NCI-H345 (cell line): ENCODE data around the gene RAB9A.
"Not testable (repeated sequence)": the region's sequence is repeated elsewhere in the genome, so short reads cannot be mapped to it uniquely, and the experiment has no call there.

ENCODE experiments used
- DNase-seq: peaks from one replicate; lab custom pipeline; 2025; lab: John Stamatoyannopoulos, UW

Gene RAB9A

GRCh38 chrX:13688958-13689740 is at the start of gene RAB9A:
TSS of gene RAB9A (plus strand) at chrX:13689128. CDS start at chrX:13708747, 19,619 bp downstream.
- peak; percentile 86 for DNase-seq

DNA sequence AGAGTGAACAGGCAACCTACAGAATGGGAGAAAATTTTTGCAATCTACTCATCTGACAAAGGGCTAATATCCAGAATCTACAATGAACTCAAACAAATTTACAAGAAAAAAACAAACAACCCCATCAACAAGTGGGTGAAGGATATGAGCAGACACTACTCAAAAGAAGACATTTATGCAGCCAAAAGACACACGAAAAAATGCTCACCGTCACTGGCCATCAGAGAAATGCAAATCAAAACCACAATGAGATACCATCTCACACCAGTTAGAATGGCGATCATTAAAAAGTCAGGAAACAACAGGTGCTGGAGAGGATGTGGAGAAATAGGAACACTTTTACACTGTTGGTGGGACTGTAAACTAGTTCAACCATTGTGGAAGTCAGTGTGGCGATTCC is 47.2 kb upstream of the RAB9A start:
- not testable (repeated sequence) for DNase-seq

GRCh38 chrX:13645464-13646153 is 43.3 kb upstream of the RAB9A start:
- no peak for DNase-seq

DNA sequence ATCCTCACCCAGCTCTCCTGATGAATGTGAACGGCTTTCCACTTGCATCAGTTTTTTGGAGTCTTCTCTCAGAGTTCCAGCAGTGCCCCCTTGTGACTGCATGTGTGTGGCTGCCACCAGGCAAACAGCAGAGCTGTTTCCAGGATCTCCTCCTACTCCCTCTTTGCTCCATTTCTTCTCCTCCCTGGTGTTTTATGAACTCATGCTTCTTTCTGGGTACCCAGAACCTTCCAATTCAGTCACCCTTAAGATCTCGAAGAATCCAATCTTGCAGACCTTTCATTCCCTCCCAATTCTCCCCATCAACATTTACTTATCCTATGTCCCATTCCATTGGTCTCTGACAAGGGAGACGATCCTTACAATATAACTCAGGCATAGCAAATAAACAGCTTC is 42.8 kb upstream of the RAB9A start:
- peak; percentile 63 for DNase-seq

- DNase-seq = peak; percentile 82
These were observed 41.2 kb upstream of the RAB9A start for GRCh38 chrX:13647709-13648212.

DNA sequence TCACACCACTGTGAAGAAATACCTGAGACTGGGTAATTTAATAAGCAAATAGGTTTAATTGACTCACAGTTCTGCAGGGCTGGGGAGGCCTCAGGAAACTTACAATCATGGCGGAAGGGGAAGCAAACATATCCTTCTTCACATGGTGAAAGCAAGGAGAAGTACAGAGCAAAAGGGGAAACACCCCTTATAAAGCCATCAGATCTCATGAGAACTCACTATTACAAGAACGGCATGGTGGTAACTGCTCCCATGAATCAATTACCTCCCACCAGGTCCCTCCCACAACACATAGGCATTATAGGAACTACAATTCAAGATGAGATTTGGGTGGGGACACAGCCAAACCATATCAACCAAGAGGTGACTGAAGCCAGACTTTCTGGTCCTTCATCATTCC is 40.6 kb upstream of the RAB9A start:
- DNase-seq = not testable (repeated sequence)

DNA sequence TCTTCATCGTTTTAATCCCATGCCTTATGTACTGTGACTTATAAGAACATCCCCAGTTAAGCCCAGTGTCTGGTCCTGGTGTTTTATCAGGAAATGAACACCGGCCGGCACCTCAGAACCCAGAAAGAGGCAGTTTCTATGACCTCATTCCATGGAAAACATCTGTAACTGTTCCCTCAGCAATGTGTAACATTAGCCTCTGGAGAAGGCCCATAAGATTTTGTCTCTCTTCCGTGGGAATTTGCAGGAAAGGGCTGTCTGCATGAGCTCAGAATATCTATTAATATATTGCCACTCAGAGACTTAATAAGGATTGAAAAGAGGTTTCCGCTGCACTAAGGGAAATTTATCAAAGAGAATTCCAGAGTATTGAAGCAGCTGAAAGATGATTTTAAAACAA is 39.1 kb upstream of the RAB9A start:
- no peak for DNase-seq

DNA sequence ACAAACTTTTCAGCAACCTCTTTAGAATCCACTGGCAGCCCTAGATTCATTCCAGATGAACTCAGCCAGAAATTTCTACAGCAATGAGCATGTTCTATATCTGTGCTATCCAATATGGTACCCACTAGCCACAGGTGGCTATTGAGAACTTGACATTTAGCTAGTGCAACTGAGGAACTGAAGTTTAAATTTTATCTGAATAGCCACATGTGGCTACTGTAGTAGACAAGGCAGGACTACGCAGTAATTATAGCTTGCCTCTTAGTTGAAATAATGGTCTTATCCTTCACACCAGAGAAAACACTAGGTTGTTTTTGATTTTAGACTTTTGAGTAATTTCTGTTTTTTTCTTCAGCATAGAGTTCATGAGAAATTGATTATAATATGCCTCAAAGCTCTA is 38.6 kb upstream of the RAB9A start:
- no peak for DNase-seq

DNA sequence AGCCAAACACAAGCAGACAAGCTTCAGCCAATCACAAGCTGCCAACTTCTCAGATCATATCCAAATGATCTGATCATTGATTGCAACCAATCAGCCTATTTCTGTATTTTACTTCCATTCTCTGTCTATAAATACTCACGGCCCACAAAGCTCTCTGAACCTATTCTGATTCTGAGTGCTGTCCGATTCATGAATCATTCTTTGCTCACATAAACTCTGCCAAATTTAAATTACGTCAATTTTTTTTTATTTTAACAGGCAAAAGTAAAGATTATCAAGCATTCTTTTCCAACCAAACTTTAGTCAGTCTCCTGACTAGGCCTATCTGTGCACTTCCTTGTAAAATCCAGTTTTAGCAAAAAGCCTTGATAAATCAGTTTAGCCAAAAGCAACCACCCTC is 37.8 kb upstream of the RAB9A start:
- no peak for DNase-seq

- no peak for DNase-seq
These were observed 36.6 kb upstream of the RAB9A start for GRCh38 chrX:13652287-13652793.

GRCh38 chrX:13652850-13653693 is 35.9 kb upstream of the RAB9A start, which contains the start of gene TCEANC:
TSS of gene TCEANC (plus strand) at chrX:13653141. CDS start at chrX:13662509, 9,368 bp downstream.
- peak; percentile 96 for DNase-seq

DNA sequence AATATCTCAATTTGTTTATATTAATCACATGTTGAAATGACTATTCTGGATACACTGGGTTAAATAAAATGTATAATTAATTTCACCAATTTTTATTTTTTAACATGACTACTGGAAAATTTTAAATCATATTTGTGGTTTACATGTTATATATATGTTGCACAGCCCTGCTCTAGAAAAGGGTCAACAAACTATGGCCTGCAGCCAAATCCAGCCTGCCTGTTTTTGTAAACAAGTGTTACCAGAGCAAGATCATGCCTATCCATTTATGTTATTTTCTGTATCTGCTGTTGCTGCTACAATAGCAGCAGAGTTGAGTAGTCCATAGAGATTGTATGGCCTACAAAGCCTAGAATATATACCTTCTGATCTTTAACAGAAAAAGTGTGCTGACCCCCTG is 34.8 kb upstream of the RAB9A start:
- DNase-seq = no peak

- no peak for DNase-seq
These were observed 33.3 kb upstream of the RAB9A start for GRCh38 chrX:13655674-13656073.

GRCh38 chrX:13658602-13659001 is 30.3 kb upstream of the RAB9A start:
- DNase-seq = peak; percentile 50

GRCh38 chrX:13659063-13659462 is 29.9 kb upstream of the RAB9A start:
- no peak for DNase-seq

DNA sequence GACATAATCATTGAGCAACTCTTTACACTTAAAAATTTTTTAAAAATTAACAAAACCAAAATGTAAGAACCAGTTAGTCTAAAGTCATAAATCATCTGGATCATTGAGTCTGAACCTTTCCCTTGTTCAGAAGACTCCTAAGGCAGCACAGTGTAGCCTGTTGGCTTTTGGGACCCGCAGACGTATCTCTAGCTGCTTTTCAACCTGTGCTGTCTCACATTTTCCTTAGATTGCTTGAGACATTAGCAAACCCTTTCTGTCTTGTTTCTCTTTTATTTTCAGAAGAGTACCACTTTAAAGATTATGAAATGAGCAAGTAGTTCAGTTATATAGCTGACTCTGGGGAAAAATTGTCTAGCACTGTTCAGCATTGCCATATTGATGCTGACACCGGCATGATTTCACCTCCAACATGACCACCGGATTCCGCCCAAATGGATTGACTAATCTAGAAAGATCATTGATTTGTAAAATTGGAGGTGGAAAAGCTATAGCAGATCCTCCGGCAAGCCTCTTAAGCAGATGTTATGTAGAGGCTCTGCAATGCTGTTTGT is 27.1 kb upstream of the RAB9A start:
- no peak for DNase-seq

DNA sequence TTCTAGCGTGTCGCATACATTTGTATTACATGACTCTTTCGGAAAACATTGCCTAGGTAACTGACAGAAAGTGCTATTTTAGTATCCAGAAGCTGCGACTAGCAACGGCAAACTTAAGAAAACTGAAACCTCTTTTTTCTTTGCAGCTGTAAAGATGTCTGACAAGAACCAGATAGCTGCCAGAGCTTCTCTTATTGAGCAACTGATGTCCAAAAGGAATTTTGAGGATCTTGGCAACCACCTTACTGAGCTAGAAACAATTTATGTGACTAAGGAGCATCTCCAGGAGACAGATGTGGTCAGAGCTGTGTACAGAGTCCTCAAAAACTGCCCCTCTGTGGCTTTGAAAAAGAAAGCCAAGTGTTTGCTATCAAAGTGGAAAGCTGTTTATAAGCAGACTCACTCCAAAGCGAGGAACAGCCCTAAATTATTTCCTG is 26.6 kb upstream of the RAB9A start:
- no peak for DNase-seq

DNA sequence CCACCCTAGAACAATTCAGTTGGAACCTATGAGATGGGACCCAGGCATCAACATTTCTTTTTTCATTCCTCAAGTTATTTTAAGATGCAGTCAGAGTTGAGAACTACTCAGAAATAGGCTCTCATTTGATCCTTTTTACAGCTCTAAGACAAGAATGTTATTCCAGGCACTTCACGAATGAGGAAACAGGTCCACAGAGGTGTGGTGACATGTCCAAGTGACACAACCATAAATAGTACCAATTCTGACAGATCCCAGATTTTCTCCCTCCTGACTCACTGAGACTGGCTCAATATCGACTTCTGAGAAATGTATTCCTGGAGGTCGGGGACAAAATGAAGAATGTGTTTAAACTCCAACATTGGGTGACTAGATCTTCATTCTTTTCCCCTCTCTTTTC is 24.9 kb upstream of the RAB9A start:
- no peak for DNase-seq

DNA sequence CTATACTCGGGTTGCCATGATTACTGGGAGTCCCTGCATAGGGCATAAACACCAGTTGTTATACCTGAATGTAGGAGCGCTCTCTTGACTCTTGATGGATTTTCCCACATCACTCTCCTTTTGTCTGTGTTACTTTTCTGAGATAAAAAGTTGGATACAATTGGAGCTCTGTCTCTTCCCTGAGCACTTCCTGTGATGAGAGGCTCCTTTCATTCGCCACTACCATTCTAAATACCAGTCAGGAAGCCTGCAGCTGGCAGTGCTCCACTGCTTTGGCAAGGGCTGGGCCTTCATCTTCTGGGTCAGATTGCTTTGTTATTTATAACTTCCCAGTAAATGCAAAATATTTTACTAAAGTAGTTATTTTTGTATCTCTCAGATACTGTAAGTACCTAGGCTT is 22.1 kb upstream of the RAB9A start:
- no peak for DNase-seq

- DNase-seq = no peak
These were observed 21.0 kb upstream of the RAB9A start for GRCh38 chrX:13667919-13668318.

DNA sequence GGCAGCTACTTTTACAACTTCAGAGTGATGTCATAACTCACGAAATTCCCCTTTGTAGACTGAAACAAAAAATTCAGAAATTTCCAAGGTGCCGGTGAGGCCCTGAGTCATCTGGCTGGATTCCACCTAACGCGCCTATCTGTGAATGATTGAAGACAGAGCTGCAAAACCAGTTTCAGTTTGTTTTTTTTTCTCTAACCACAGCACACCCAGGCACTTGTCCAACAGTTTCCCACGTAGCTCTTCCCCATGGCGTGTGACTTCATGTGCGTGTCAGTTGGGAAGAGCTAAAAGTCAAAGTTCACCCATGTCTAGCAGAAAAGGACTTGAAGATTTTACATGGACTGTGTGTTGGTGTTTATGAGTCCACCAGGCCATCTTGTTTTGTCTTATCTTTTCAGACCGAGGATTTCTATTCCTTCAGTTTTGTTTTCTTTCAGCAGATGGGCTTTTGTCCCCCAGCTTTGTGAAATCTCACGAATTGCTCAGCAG is 19.6 kb upstream of the RAB9A start:
- peak; percentile 42 for DNase-seq

- DNase-seq = not testable (repeated sequence)
These were observed 19.2 kb upstream of the RAB9A start for GRCh38 chrX:13669755-13670154.
